ENCODE data around the gene LIMK2. TPM values are rescaled to one million over a fixed set of nuclear protein-coding genes. Genes with fewer than 3 reads are reported as not detected.
"Not testable (repeated sequence)": the region's sequence is repeated elsewhere in the genome, so short reads cannot be mapped to it uniquely, and the experiment has no call there.

LIMK2 gene
- total RNA-seq, 4 donors from 2014 or later: 50.0 to 67.2 (median 56.9) TPM

GRCh38 chr22:31218565-31219262 is 6.6 kb downstream of the LIMK2 start:
- H3K36me3 ChIP-seq: no peaks in the 10 kb centered on the region
- H3K27ac ChIP-seq: peak overlapping the region; percentile 7 to 82 (median 72)
- DNase-seq (ENCODE audit: low spot score in 2 of 2): no peak
- H3K4me1 ChIP-seq: peaks cover 0 to 97% (median 44%) of the 10 kb centered on the region in 4 donors
- 42 to 49% methylated on average over 4 of the region's 4 CpGs for WGBS, 2 donors
- H3K27me3 ChIP-seq: no peaks in the 10 kb centered on the region
- H3K4me3 ChIP-seq: no peak overlapping the region
- H3K9me3 ChIP-seq: no peaks in the 10 kb centered on the region
- TF ChIP-seq POLR2A (IDR thresholded peaks at IDR 0.05) (no peak), EP300 (IDR thresholded peaks at IDR 0.05) (no peak), CTCF (IDR thresholded peaks at IDR 0.05) (no peak)

- no peaks in the 10 kb centered on the region for H3K27me3 ChIP-seq
Observed at GRCh38 chr22:31221084-31221483, 9.0 kb downstream of the LIMK2 start.

GRCh38 chr22:31222736-31223135 is 10.6 kb downstream of the LIMK2 start:
- H3K4me3 ChIP-seq: no peak overlapping the region
- no peak for TF ChIP-seq CTCF (IDR thresholded peaks at IDR 0.05)
- TF ChIP-seq EP300 (IDR thresholded peaks at IDR 0.05): no peak
- TF ChIP-seq POLR2A (IDR thresholded peaks at IDR 0.05): no peak
- 80 to 83% methylated on average over 5 of the region's 5 CpGs for WGBS, 2 donors
- peak overlapping the region in 2 of 4 donors; percentile 64 to 81 for H3K27ac ChIP-seq
- H3K27me3 ChIP-seq: no peaks in the 10 kb centered on the region
- no peak for DNase-seq (ENCODE audit: low spot score in 2 of 2)
- peaks cover 0 to 93% (median 39%) of the 10 kb centered on the region in 4 donors for H3K4me1 ChIP-seq
- H3K36me3 ChIP-seq: no peaks in the 10 kb centered on the region
- H3K9me3 ChIP-seq: no peaks in the 10 kb centered on the region

More at GRCh38 chr22:31221084-31221483, 9.0 kb downstream of the LIMK2 start:
- TF ChIP-seq CTCF (IDR thresholded peaks at IDR 0.05): no peak
- no peak for TF ChIP-seq EP300 (IDR thresholded peaks at IDR 0.05)
- TF ChIP-seq POLR2A (IDR thresholded peaks at IDR 0.05): no peak
- 74 to 78% methylated on average over 4 of the region's 4 CpGs for WGBS, 2 donors
- Histone ChIP-seq H3K36me3 (no peaks in the 10 kb centered on the region), H3K4me1 (peaks cover 0 to 98% (median 48%) of the 10 kb centered on the region in 4 donors), H3K27ac (peak overlapping the region in 2 of 4 donors; percentile 20 to 81), H3K4me3 (no peak overlapping the region), H3K9me3 (no peaks in the 10 kb centered on the region)
- no peak for DNase-seq (ENCODE audit: low spot score in 2 of 2)

- Histone ChIP-seq H3K4me1 (peaks cover 0 to 89% (median 31%) of the 10 kb centered on the region in 4 donors), H3K36me3 (no peaks in the 10 kb centered on the region), H3K9me3 (no peaks in the 10 kb centered on the region), H3K4me3 (no peak overlapping the region), H3K27me3 (no peaks in the 10 kb centered on the region), H3K27ac (peak overlapping the region in 3 of 4 donors; percentile 56 to 81 (median 64))
- DNase-seq (ENCODE audit: low spot score in 2 of 2): no peak
- WGBS, 2 donors: 61 to 67% methylated on average over 3 of the region's 3 CpGs
- TF ChIP-seq POLR2A (IDR thresholded peaks at IDR 0.05) (no peak), CTCF (IDR thresholded peaks at IDR 0.05) (no peak), EP300 (IDR thresholded peaks at IDR 0.05) (no peak)
Observed at GRCh38 chr22:31223786-31224191, 11.7 kb downstream of the LIMK2 start.

DNA sequence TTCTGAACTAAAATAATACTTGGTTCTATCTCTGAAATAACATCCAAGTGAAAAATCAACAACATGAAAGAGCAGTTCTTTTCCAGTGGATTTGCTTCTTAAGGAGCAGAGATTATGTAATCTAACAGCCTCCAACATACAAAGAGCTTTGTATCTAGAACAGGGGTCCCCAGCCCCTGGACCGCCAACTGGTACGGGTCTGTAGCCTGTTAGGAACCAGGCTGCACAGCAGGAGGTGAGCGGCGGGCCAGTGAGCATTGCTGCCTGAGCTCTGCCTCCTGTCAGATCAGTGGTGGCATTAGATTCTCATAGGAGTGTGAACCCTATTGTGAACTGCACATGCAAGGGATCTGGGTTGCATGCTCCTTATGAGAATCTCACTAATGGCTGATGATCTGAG is 12.6 kb downstream of the LIMK2 start:
- not testable (repeated sequence) for DNase-seq (ENCODE audit: low spot score in 2 of 2); H3K4me3 ChIP-seq; H3K9me3 ChIP-seq; H3K36me3 ChIP-seq; H3K27me3 ChIP-seq
- Histone ChIP-seq H3K4me1 (peaks cover 0 to 89% (median 38%) of the 10 kb centered on the region in 4 donors), H3K27ac (peak overlapping the region in 2 of 4 donors; percentile 64 to 81)
- WGBS, 2 donors: 46 to 56% methylated on average over 4 of the region's 4 CpGs
